ENCODE data around the gene ATP10A.

Gene ATP10A

GRCh38 chr15:25733856-25734679, 129.1 kb downstream of the ATP10A start:
- Histone ChIP-seq H3K27me3 (replicated peaks; ENCODE audit: insufficient read depth, low read length) (no peaks in the 10 kb centered on the region), H3K4me3 (ENCODE audit: low read length) (no peak overlapping the region), H3K4me2 (ENCODE audit: low read depth, low read length) (no peak overlapping the region), H3F3A (ENCODE audit: insufficient read depth, low read length) (no peaks in the 10 kb centered on the region), H3K4me1 (ENCODE audit: low read length) (no peaks in the 10 kb centered on the region), H3K9me3 (replicated peaks; ENCODE audit: insufficient read depth, low read length) (no peaks in the 10 kb centered on the region), H3K79me2 (ENCODE audit: low read length) (no peaks in the 10 kb centered on the region), H3K27ac (ENCODE audit: low read length) (no peak overlapping the region), H4K20me1 (ENCODE audit: insufficient read depth, low read length) (no peaks in the 10 kb centered on the region), H3K36me3 (replicated peaks; ENCODE audit: insufficient read depth, low read length) (no peaks in the 10 kb centered on the region), H2AFZ (ENCODE audit: low read length) (no peak overlapping the region), H3K9me2 (replicated peaks; ENCODE audit: insufficient read depth, low read length) (no peaks in the 10 kb centered on the region), H3K9ac (ENCODE audit: low read length) (no peak overlapping the region)
- TF ChIP-seq EZH2 (optimal IDR thresholded peaks at IDR 0.05; ENCODE audit: low read depth, low read length), result no peak
- TF ChIP-seq EZH2phosphoT487 (IDR thresholded peaks at IDR 0.05; ENCODE audit: low read length), result no peak
- no peak for TF ChIP-seq CTCF (IDR thresholded peaks at IDR 0.05; ENCODE audit: low read length)
- DNase-seq, result no peak

GRCh38 chr15:25733036-25733855, 129.9 kb downstream of the ATP10A start:
- no peaks in the 10 kb centered on the region for H3K36me3 ChIP-seq (replicated peaks; ENCODE audit: insufficient read depth, low read length)
- H3K27me3 ChIP-seq (replicated peaks; ENCODE audit: insufficient read depth, low read length), result no peaks in the 10 kb centered on the region
- H3K9ac ChIP-seq (ENCODE audit: low read length), result no peak overlapping the region
- no peaks in the 10 kb centered on the region for H3K9me2 ChIP-seq (replicated peaks; ENCODE audit: insufficient read depth, low read length)
- no peak for TF ChIP-seq EZH2phosphoT487 (IDR thresholded peaks at IDR 0.05; ENCODE audit: low read length)
- TF ChIP-seq CTCF (IDR thresholded peaks at IDR 0.05; ENCODE audit: low read length), result no peak
- no peak for TF ChIP-seq EZH2 (optimal IDR thresholded peaks at IDR 0.05; ENCODE audit: low read depth, low read length)
- H3K4me3 ChIP-seq (ENCODE audit: low read length), result no peak overlapping the region
- H3F3A ChIP-seq (ENCODE audit: insufficient read depth, low read length), result no peaks in the 10 kb centered on the region
- no peak overlapping the region for H3K4me2 ChIP-seq (ENCODE audit: low read depth, low read length)
- no peaks in the 10 kb centered on the region for H3K9me3 ChIP-seq (replicated peaks; ENCODE audit: insufficient read depth, low read length)
- no peaks in the 10 kb centered on the region for H3K79me2 ChIP-seq (ENCODE audit: low read length)
- no peak for DNase-seq
- no peaks in the 10 kb centered on the region for H4K20me1 ChIP-seq (ENCODE audit: insufficient read depth, low read length)
- H3K4me1 ChIP-seq (ENCODE audit: low read length), result no peaks in the 10 kb centered on the region
- no peak overlapping the region for H2AFZ ChIP-seq (ENCODE audit: low read length)
- H3K27ac ChIP-seq (ENCODE audit: low read length), result no peak overlapping the region

GRCh38 chr15:25732191-25732590, 130.9 kb downstream of the ATP10A start:
- TF ChIP-seq EZH2 (optimal IDR thresholded peaks at IDR 0.05; ENCODE audit: low read depth, low read length), result no peak
- no peak for TF ChIP-seq CTCF (IDR thresholded peaks at IDR 0.05; ENCODE audit: low read length)
- TF ChIP-seq EZH2phosphoT487 (IDR thresholded peaks at IDR 0.05; ENCODE audit: low read length), result no peak
- Histone ChIP-seq H3K4me2 (ENCODE audit: low read depth, low read length) (no peak overlapping the region), H3K4me1 (ENCODE audit: low read length) (no peaks in the 10 kb centered on the region), H3K9me3 (replicated peaks; ENCODE audit: insufficient read depth, low read length) (no peaks in the 10 kb centered on the region), H3K36me3 (replicated peaks; ENCODE audit: insufficient read depth, low read length) (no peaks in the 10 kb centered on the region), H3K9me2 (replicated peaks; ENCODE audit: insufficient read depth, low read length) (no peaks in the 10 kb centered on the region), H3F3A (ENCODE audit: insufficient read depth, low read length) (no peaks in the 10 kb centered on the region), H4K20me1 (ENCODE audit: insufficient read depth, low read length) (no peaks in the 10 kb centered on the region), H3K9ac (ENCODE audit: low read length) (no peak overlapping the region), H3K27me3 (replicated peaks; ENCODE audit: insufficient read depth, low read length) (no peaks in the 10 kb centered on the region), H3K79me2 (ENCODE audit: low read length) (no peaks in the 10 kb centered on the region), H3K4me3 (ENCODE audit: low read length) (no peak overlapping the region), H2AFZ (ENCODE audit: low read length) (no peak overlapping the region), H3K27ac (ENCODE audit: low read length) (no peak overlapping the region)
- no peak for DNase-seq

All from MM.1S (cell line).